Measurements from ENCODE around the gene TSPAN9. TPM values are rescaled to one million over a fixed set of nuclear protein-coding genes. Genes with fewer than 3 reads are reported as not detected.

The TSPAN9 gene
- total and polyA plus RNA-seq, 4 donors: 17.4 to 62.9 (median 34.2) TPM

DNA sequence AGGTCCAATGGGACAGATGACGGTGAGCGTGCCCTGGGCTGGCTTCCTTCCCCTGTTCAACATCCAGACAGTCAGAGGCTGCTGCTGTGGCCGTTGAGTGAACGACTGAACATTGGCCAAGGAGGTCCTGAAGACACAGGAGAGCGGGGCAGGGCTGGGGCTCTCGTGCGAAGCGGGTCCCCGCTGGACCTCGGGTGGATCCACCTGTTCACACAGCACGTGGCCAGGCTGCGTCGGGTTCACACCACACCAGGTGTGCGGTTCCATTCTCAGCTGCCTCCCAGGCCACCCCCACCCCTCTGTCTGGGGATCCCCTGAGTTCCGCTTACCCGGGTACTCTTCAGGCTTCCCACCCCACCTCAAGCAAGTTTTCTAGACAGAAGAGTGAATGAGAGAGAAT lies 214.8 kb downstream of the TSPAN9 start:
- WGBS: 95% methylated on average over 16 of the region's 16 CpGs

More for the DNA sequence above, 214.8 kb downstream of the TSPAN9 start:
- no peak for DNase-seq (ENCODE audit: low spot score)
- Histone ChIP-seq H3K9me3 (ENCODE audit: control insufficient read depth in 4 of 4, low read length in 3 of 4) (no peaks in the 10 kb centered on the region), H3K4me3 (ENCODE audit: low read depth in 1 of 3, low read length in 3 of 3) (no peak overlapping the region), H3K4me1 (ENCODE audit: control insufficient read depth in 4 of 4, insufficient read depth in 4 of 4, low read length in 3 of 4) (no peaks in the 10 kb centered on the region), H3K36me3 (ENCODE audit: control insufficient read depth in 4 of 4, insufficient read depth in 3 of 4, low read depth in 1 of 4, low read length in 3 of 4) (peaks cover 0 to 7% (median 0%) of the 10 kb centered on the region in 4 donors), H3K9ac (ENCODE audit: low read depth in 1 of 2, low read length in 2 of 2) (no peak overlapping the region), H3K27me3 (ENCODE audit: control insufficient read depth in 4 of 4, insufficient read depth in 4 of 4, low read length in 3 of 4) (no peaks in the 10 kb centered on the region), H3K27ac (ENCODE audit: low read depth in 1 of 2, low read length in 2 of 2) (no peak overlapping the region)
- TF ChIP-seq RXRA (IDR thresholded peaks at IDR 0.05) (no peak), FOXA2 (IDR thresholded peaks at IDR 0.05) (no peak), HNF4A (conservative IDR thresholded peaks at IDR 0.05) (no peak), SP1 (IDR thresholded peaks at IDR 0.05) (no peak), NR2F2 (IDR thresholded peaks at IDR 0.05) (no peak), JUND (IDR thresholded peaks at IDR 0.05) (no peak), GABPA (IDR thresholded peaks at IDR 0.05 in 1 of 2, conservative IDR thresholded peaks at IDR 0.05 in 1 of 2) (no peak), YY1 (IDR thresholded peaks at IDR 0.05) (no peak), HNF4G (IDR thresholded peaks at IDR 0.05) (no peak), RAD21 (IDR thresholded peaks at IDR 0.05) (no peak), FOXA1 (IDR thresholded peaks at IDR 0.05) (no peak)
- TF ChIP-seq, protein P1, sequence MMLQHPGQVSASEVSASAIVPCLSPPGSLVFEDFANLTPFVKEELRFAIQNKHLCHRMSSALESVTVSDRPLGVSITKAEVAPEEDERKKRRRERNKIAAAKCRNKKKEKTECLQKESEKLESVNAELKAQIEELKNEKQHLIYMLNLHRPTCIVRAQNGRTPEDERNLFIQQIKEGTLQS (IDR thresholded peaks at IDR 0.05): no peak
- TF ChIP-seq, protein P2, sequence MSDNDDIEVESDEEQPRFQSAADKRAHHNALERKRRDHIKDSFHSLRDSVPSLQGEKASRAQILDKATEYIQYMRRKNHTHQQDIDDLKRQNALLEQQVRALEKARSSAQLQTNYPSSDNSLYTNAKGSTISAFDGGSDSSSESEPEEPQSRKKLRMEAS (IDR thresholded peaks at IDR 0.05): no peak
- TF ChIP-seq, protein P3, sequence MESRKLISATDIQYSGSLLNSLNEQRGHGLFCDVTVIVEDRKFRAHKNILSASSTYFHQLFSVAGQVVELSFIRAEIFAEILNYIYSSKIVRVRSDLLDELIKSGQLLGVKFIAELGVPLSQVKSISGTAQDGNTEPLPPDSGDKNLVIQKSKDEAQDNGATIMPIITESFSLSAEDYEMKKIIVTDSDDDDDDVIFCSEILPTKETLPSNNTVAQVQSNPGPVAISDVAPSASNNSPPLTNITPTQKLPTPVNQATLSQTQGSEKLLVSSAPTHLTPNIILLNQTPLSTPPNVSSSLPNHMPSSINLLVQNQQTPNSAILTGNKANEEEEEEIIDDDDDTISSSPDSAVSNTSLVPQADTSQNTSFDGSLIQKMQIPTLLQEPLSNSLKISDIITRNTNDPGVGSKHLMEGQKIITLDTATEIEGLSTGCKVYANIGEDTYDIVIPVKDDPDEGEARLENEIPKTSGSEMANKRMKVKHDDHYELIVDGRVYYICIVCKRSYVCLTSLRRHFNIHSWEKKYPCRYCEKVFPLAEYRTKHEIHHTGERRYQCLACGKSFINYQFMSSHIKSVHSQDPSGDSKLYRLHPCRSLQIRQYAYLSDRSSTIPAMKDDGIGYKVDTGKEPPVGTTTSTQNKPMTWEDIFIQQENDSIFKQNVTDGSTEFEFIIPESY (IDR thresholded peaks at IDR 0.05): no peak
- TF ChIP-seq, protein P4, sequence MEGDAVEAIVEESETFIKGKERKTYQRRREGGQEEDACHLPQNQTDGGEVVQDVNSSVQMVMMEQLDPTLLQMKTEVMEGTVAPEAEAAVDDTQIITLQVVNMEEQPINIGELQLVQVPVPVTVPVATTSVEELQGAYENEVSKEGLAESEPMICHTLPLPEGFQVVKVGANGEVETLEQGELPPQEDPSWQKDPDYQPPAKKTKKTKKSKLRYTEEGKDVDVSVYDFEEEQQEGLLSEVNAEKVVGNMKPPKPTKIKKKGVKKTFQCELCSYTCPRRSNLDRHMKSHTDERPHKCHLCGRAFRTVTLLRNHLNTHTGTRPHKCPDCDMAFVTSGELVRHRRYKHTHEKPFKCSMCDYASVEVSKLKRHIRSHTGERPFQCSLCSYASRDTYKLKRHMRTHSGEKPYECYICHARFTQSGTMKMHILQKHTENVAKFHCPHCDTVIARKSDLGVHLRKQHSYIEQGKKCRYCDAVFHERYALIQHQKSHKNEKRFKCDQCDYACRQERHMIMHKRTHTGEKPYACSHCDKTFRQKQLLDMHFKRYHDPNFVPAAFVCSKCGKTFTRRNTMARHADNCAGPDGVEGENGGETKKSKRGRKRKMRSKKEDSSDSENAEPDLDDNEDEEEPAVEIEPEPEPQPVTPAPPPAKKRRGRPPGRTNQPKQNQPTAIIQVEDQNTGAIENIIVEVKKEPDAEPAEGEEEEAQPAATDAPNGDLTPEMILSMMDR (IDR thresholded peaks at IDR 0.05; ENCODE audit: low read depth, low read length, missing input control): no peak
- TF ChIP-seq, protein P5, sequence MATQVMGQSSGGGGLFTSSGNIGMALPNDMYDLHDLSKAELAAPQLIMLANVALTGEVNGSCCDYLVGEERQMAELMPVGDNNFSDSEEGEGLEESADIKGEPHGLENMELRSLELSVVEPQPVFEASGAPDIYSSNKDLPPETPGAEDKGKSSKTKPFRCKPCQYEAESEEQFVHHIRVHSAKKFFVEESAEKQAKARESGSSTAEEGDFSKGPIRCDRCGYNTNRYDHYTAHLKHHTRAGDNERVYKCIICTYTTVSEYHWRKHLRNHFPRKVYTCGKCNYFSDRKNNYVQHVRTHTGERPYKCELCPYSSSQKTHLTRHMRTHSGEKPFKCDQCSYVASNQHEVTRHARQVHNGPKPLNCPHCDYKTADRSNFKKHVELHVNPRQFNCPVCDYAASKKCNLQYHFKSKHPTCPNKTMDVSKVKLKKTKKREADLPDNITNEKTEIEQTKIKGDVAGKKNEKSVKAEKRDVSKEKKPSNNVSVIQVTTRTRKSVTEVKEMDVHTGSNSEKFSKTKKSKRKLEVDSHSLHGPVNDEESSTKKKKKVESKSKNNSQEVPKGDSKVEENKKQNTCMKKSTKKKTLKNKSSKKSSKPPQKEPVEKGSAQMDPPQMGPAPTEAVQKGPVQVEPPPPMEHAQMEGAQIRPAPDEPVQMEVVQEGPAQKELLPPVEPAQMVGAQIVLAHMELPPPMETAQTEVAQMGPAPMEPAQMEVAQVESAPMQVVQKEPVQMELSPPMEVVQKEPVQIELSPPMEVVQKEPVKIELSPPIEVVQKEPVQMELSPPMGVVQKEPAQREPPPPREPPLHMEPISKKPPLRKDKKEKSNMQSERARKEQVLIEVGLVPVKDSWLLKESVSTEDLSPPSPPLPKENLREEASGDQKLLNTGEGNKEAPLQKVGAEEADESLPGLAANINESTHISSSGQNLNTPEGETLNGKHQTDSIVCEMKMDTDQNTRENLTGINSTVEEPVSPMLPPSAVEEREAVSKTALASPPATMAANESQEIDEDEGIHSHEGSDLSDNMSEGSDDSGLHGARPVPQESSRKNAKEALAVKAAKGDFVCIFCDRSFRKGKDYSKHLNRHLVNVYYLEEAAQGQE (IDR thresholded peaks at IDR 0.05): no peak

All from liver (tissue), 9 donors.